Activated T-helper 1 cell treated with anti-CD3 and anti-CD28 coated beads, Interleukin-12 subunit alpha, Interleukin-12 subunit beta, Interleukin-2, Interleukin-4 antibody, amounts not matched to agents 30 ng/mL and 10 ng/mL and 1 ng/mL, durations not matched to agents 14 hours and 24 hours and 36 hours (primary cell): ENCODE results near the gene LMNA. TPM values are rescaled to one million over a fixed set of nuclear protein-coding genes. Genes with fewer than 3 reads are reported as not detected.
"Not testable (repeated sequence)": the region's sequence is repeated elsewhere in the genome, so short reads cannot be mapped to it uniquely, and the experiment has no call there.

Experiments used
- DNase-seq: peaks from one replicate; pipeline ENCODE4 v3.0.0; 2021; ENCODE audit warnings: low spot score
- H3K27ac Mint-ChIP-seq: one replicate; pipeline ENCODE4 v1.8.0; 2021; ENCODE audit warnings: mild to moderate bottlenecking, mixed read lengths
- H3K27me3 Mint-ChIP-seq: one replicate; pipeline ENCODE4 v1.8.0; 2022; ENCODE audit warnings: mild to moderate bottlenecking, moderate library complexity, mixed read lengths; ENCODE audit not compliant: insufficient read depth
- H3K36me3 Mint-ChIP-seq: one replicate; pipeline ENCODE4 v1.8.0; 2021; ENCODE audit warnings: low read depth, mixed read lengths
- H3K4me1 Mint-ChIP-seq: one replicate; pipeline ENCODE4 v1.8.0; 2021; ENCODE audit warnings: low read depth, mixed read lengths
- H3K4me3 Mint-ChIP-seq: one replicate; pipeline ENCODE4 v1.8.0; 2021; ENCODE audit warnings: mild to moderate bottlenecking, moderate library complexity, mixed read lengths
- H3K9me3 Mint-ChIP-seq: one replicate; pipeline ENCODE4 v1.8.0; 2021; ENCODE audit warnings: mixed read lengths
- intact Hi-C: fragments of 100-400 bp; cut with micrococcal nuclease; formaldehyde crosslinking; loops from one replicate; pipeline ENCODE4 v1.15.1; 2024
- total RNA-seq: library from RNA; stranded (reverse); gene quantifications from 2 replicates; pipeline ENCODE4 v1.2.3, GENCODE V29; 2022

Gene LMNA
- total RNA-seq, 1 donor from 2014 or later: 84.1 TPM

GRCh38 chr1:156113282-156113950 is 1.1 kb upstream of the LMNA start:
- H3K27me3 Mint-ChIP-seq: peaks cover 52% of the 10 kb centered on the region
- peak overlapping the region; percentile 91 for H3K4me3 Mint-ChIP-seq
- no peak for DNase-seq
- no peaks in the 10 kb centered on the region for H3K9me3 Mint-ChIP-seq
- H3K4me1 Mint-ChIP-seq: peaks cover 25% of the 10 kb centered on the region
- H3K36me3 Mint-ChIP-seq: peaks cover 6% of the 10 kb centered on the region
- intact Hi-C loops: no loop called here
- peak overlapping the region; percentile 76 for H3K27ac Mint-ChIP-seq

GRCh38 chr1:156114919-156115513 is 505 bp downstream of the LMNA start:
- intact Hi-C loops: loop anchor here (1.0 to 2.0 kb wide), 5 partner anchors 8 to 60 kb away; partner anchors contain the start of gene LAMTOR2
- Mint-ChIP-seq H3K27me3 (peaks cover 54% of the 10 kb centered on the region), H3K9me3 (no peaks in the 10 kb centered on the region), H3K4me1 (peaks cover 30% of the 10 kb centered on the region), H3K27ac (peak overlapping the region; percentile 73), H3K4me3 (peak overlapping the region; percentile 91), H3K36me3 (peaks cover 8% of the 10 kb centered on the region)
- no peak for DNase-seq

GRCh38 chr1:156115514-156116374 is 1.2 kb downstream of the LMNA start:
- peak overlapping the region; percentile 73 for H3K27ac Mint-ChIP-seq
- no peak for DNase-seq
- peak overlapping the region; percentile 91 for H3K4me3 Mint-ChIP-seq
- peaks cover 8% of the 10 kb centered on the region for H3K36me3 Mint-ChIP-seq
- H3K9me3 Mint-ChIP-seq: no peaks in the 10 kb centered on the region
- H3K27me3 Mint-ChIP-seq: peaks cover 55% of the 10 kb centered on the region
- H3K4me1 Mint-ChIP-seq: peaks cover 36% of the 10 kb centered on the region
- intact Hi-C loops: loop anchor here (2.0 kb wide), 1 partner anchor 61 kb away; the partner anchor contains the start of gene LAMTOR2

- H3K36me3 Mint-ChIP-seq, intact Hi-C loops, H3K9me3 Mint-ChIP-seq, H3K27ac Mint-ChIP-seq, DNase-seq: not testable (repeated sequence)
- Mint-ChIP-seq H3K27me3 (peaks cover 49% of the 10 kb centered on the region), H3K4me1 (peaks cover 36% of the 10 kb centered on the region), H3K4me3 (peak overlapping the region; percentile 91)
These were observed 2.2 kb downstream of the LMNA start for GRCh38 chr1:156116731-156117130.

- DNase-seq: no peak
- H3K27ac Mint-ChIP-seq: no peak overlapping the region
These were observed 3.1 kb downstream of the LMNA start for GRCh38 chr1:156117414-156118176.

GRCh38 chr1:156118177-156118868 is 3.8 kb downstream of the LMNA start:
- Mint-ChIP-seq H3K27ac (no peak overlapping the region), H3K4me3 (peak overlapping the region; percentile 38), H3K4me1 (peaks cover 40% of the 10 kb centered on the region), H3K27me3 (peaks cover 43% of the 10 kb centered on the region), H3K36me3 (peaks cover 8% of the 10 kb centered on the region), H3K9me3 (no peaks in the 10 kb centered on the region)
- intact Hi-C loops: no loop called here
- DNase-seq: no peak

More at GRCh38 chr1:156117414-156118176, 3.1 kb downstream of the LMNA start:
- intact Hi-C loops: no loop called here
- Mint-ChIP-seq H3K4me1 (peaks cover 36% of the 10 kb centered on the region), H3K9me3 (no peaks in the 10 kb centered on the region), H3K4me3 (no peak overlapping the region), H3K27me3 (peaks cover 46% of the 10 kb centered on the region), H3K36me3 (peaks cover 8% of the 10 kb centered on the region)

- Mint-ChIP-seq H3K36me3 (peaks cover 8% of the 10 kb centered on the region), H3K27me3 (peaks cover 36% of the 10 kb centered on the region), H3K4me3 (peak overlapping the region; percentile 5), H3K4me1 (peaks cover 46% of the 10 kb centered on the region), H3K9me3 (no peaks in the 10 kb centered on the region), H3K27ac (no peak overlapping the region)
- DNase-seq: no peak
- intact Hi-C loops: no loop called here
These were observed 5.1 kb downstream of the LMNA start for GRCh38 chr1:156119503-156120209.

GRCh38 chr1:156120318-156120717 is 5.8 kb downstream of the LMNA start:
- Mint-ChIP-seq H3K27ac (no peak overlapping the region), H3K27me3 (peaks cover 30% of the 10 kb centered on the region), H3K4me3 (no peak overlapping the region), H3K36me3 (peaks cover 8% of the 10 kb centered on the region), H3K4me1 (peaks cover 47% of the 10 kb centered on the region), H3K9me3 (no peaks in the 10 kb centered on the region)
- no peak for DNase-seq
- intact Hi-C loops: no loop called here

GRCh38 chr1:156121005-156121404 is 6.5 kb downstream of the LMNA start:
- intact Hi-C loops, H3K27ac Mint-ChIP-seq, H3K9me3 Mint-ChIP-seq, H3K36me3 Mint-ChIP-seq, H3K4me3 Mint-ChIP-seq, DNase-seq: not testable (repeated sequence)
- peaks cover 27% of the 10 kb centered on the region for H3K27me3 Mint-ChIP-seq
- peaks cover 43% of the 10 kb centered on the region for H3K4me1 Mint-ChIP-seq

GRCh38 chr1:156121457-156121856 is 6.9 kb downstream of the LMNA start:
- Mint-ChIP-seq H3K27me3 (peaks cover 24% of the 10 kb centered on the region), H3K36me3 (peaks cover 5% of the 10 kb centered on the region), H3K27ac (no peak overlapping the region), H3K9me3 (no peaks in the 10 kb centered on the region), H3K4me3 (no peak overlapping the region), H3K4me1 (peaks cover 43% of the 10 kb centered on the region)
- intact Hi-C loops: no loop called here
- no peak for DNase-seq

GRCh38 chr1:156122086-156122485 is 7.6 kb downstream of the LMNA start:
- H3K36me3 Mint-ChIP-seq: peaks cover 5% of the 10 kb centered on the region
- H3K27ac Mint-ChIP-seq: no peak overlapping the region
- H3K4me1 Mint-ChIP-seq: peaks cover 47% of the 10 kb centered on the region
- DNase-seq: no peak
- H3K9me3 Mint-ChIP-seq: no peaks in the 10 kb centered on the region
- H3K4me3 Mint-ChIP-seq: no peak overlapping the region
- intact Hi-C loops: no loop called here
- H3K27me3 Mint-ChIP-seq: peaks cover 21% of the 10 kb centered on the region
